HG02970 (cell line): ENCODE results near the gene MROH2A.

Experiments used
- ATAC-seq: cut with Tn5 transposase; IDR thresholded peaks from one replicate; pipeline ENCODE4 v1.9.1; 2021; ENCODE audit warnings: mild to moderate bottlenecking, moderate library complexity, moderate number of reproducible peaks; ENCODE audit not compliant: unreplicated experiment, low FRiP score

MROH2A gene

DNA sequence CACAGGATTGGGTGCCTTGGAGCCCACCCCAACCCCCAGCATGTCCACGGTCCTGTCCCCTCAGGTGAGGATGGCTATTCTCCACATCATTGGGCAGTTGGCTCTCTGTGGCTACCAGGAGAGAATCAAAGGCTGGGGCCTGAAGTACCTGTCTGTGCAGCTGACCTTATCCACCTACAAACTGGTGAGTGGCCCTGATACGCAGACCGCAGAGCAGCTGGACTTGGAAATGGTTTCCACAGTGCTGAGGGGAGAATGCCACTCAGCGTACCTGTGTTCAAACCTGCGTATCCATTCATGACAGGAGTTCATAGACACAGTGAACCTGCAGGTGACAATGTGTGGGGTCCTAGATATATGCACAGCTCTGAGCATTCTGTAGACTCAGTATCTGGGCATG is 21.6 kb downstream of the MROH2A start:
- no peak for ATAC-seq

- no peak for ATAC-seq
Observed at GRCh38 chr2:233800208-233800607, 22.1 kb downstream of the MROH2A start.

DNA sequence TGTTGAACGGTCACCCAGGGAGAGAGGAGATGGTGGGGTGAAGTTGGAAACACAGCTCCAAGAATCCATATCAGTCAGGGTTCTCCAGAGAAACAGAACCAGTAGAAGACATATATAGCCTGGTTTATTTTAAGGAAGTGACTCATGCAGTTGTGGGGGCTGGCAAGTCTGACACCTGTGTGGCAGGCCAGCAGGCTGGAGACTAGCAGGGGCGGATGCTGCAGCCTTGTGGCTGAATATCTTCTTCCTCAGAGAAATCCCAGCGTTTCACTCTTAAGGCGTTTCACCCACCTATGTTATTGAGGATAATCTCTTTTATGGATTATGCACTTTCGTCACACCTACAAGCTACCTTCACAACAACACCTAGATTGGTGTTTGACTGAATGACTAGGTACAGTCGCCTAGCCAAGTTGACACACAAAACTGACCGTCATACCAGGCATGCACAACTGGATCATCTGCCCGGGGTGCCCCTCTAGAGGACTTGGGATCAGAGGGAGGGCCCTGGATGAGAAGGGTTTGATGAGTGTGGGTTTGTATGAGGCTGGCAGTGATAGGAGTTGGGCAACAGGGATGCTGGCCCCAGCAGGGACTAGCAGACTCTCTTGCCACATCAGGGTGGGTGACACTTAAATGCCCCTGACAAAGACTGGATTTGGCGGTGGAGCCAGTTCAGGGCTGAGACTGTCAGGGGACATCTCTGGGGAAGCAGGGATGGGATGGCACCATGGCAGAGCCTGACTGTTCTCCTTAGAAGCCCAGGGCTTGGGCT is 23.4 kb downstream of the MROH2A start:
- no peak for ATAC-seq

DNA sequence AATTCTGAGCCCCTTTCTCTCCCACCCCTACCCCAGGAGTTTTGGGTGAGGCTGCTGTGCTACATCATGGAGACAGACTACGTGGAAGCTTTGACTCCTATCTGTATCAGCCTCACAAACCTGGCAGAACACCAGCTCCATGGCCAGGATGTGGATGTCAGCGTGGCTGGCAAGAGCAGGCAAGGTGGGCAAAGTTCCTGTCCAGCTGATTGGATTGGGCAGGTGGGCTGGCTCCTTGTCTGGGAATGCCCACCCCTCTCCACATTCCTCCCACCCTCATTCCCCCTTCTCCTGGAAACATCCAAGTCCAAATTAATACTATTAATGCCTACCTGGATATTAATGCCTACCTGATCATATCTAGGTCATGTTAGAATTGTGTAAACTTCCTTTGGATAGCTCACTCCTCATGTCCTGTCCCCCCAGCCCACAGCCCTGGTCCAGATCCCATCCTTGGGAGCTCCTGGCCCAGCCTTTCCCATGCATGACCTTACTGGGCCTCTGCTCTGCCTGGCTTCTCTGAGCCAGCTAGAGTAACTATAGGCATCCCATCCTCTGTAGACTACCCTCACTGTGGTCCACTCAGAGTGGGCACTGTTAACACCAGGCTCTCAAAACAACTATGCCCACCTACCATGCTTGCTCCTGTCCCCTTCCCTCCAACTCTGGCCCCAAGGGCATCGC is 24.1 kb downstream of the MROH2A start:
- ATAC-seq, result no peak

- ATAC-seq, result no peak
Observed at GRCh38 chr2:233803292-233803911, 25.3 kb downstream of the MROH2A start.

- ATAC-seq, result no peak
Observed at GRCh38 chr2:233803994-233804393, 25.9 kb downstream of the MROH2A start.

GRCh38 chr2:233807215-233807865 is 29.2 kb downstream of the MROH2A start:
- ATAC-seq, result no peak

- no peak for ATAC-seq
Observed at GRCh38 chr2:233807966-233808935, 30.1 kb downstream of the MROH2A start.

DNA sequence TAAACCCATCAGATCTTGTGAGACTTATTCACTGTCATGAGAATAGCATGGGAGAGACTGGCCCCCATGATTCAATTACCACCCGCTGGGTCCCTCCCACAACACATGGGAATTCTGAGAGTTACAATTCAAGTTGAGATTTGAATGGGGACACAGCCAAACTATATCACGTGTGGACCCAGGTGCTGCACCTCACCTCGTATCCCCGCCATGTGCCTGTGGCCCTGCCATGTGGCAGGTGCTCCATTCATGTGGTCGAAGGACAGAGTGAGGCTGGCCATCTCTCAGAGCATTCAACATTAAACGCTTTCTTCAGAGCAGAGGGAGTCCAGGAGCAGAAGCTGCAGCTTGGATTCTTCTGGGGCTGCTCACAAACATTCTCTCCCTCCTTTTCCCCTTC is 32.3 kb downstream of the MROH2A start:
- no peak for ATAC-seq

DNA sequence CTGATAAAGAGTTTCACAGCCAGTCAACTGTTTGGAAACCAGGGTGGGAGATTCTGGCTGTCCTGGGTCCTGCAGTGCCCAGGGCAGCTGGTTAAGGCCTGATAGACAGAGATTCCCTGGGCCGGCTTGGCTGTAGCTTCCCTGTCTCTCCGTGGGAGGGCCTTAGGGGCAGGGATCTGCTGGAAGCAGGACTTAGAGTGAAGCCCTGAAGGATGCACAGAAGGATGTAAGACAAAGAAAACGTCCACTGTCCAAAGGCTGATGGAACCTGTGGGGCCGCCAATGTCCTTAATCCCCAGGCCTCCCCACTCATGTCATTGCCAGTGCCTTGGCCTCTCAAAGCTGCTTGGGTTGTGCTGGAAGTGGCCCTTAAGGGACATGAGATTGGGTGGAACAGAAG is 33.0 kb downstream of the MROH2A start:
- ATAC-seq, result no peak

DNA sequence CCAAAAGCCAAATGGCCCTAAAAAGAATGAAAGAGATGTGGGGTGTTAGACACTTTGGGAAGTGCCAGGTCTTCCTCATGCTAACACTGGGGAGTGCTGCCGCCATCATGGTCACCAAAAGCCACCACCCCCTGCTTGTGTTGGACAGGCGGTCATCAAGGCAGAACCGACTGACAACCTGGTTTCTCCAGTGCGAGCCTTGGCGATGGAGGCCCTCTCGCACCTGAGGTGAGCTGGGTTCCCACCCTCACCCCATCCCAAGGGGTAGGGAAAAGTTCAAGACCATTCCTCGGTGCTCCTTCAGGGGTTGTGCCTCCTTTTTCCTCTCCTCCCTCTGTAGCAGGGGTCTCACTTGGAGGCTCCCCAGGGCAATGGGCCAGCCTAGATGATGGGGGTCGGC is 33.6 kb downstream of the MROH2A start:
- no peak for ATAC-seq

DNA sequence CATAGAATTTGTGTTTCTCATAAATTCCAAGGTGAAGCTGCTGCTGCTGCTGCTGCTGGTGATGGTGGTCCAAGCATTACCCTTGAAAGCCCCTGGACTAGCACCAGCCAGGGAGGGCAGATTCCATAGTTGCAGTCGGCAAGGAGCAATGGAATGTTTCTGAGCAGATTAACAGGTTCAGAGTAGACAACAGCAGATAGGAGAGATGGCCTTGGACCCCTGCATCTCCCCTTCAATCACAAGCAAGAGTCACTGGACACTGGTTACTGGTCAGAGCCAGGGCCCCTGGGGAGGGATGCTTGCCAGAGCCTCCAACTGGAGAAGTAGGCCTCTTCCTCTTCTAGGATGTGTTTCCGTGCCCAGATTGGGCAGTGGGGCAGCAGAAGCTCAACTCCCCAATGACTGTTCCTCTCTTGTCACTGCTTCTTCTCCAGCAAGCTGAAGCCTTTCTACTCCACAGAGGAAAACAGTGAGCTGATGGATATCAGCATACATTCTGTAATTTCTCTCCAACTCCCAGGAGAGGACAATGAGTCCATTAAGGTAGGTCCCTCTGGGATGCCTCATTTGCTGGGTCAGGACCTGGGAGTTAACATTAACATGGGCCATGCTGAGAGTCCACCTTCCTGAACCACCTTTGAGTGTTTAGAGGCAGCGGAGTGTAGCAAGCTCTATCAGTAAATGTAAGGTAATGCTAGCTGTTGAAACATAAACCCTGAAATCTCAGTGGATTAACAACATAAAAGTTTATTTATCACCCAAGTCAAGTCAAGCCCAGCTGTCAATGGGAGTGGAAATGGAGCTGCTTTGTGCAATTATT is 35.3 kb downstream of the MROH2A start:
- no peak for ATAC-seq

DNA sequence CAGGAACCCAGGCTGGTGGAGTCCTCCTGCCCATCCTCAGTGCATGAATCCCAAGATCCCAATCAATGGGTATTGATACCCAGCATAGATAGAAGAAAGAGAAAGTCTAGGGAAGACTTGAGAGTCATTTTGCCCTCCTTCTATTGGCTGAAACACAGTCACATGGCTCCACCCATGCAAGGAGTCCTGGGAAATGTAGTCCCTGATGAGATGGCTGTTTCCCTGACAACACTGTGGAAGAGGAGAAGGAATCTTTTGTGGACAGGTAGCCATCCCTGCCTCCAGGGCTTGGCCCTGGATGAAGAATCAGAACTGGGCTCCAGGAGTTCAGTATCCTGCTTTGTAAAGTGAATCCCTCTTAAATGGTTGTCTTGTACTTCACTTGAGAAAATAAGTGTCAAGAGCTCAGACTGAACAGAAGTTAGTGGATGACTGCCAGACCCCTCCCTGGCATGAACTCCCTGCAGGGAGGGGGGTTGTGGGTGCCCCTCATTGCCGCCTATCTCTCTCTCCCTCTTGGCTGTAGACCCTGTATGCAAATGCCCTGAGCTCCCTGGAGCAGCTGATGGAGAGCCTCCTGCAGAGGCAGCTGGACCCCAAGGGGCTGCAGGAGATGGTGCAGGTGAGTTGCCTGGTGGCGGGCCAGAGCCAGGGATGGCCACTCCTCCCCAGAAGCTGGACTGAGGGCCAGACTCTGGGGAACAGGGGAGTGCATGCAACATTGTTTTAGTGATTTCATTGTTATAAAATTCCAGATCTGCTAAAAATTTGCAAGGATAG is 36.1 kb downstream of the MROH2A start:
- ATAC-seq, result no peak

GRCh38 chr2:233815861-233816260 is 37.7 kb downstream of the MROH2A start:
- ATAC-seq, result no peak

- no peak for ATAC-seq
Observed at GRCh38 chr2:233816334-233816733, 38.2 kb downstream of the MROH2A start.

GRCh38 chr2:233816771-233817170 is 38.6 kb downstream of the MROH2A start:
- no peak for ATAC-seq

DNA sequence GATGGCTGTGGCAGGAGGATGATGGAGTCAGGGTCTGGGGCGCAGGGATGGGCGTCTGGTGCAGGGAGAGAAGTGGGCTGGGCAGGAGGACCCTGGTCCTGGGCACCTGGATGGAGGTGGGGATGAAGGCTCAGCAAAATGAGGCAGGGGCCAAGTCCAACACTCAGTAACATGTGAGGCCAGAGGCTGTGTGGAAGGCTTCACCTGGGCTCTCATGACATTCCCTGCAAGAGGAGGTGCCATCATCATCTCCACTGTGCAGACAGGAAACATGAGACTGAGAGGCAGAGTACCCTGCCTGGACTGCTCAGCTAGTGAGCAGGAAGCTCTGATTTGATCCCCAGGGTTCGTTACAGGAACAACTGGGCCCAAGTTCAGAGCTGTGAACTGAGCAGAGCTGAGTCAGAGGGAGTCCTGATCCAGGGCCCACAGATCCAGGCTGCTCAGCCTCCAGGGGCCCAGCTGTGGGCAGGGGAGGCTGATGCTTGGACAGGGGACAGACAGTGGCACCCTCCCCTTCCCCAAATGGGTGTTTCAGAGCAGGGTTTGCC is 39.3 kb downstream of the MROH2A start:
- ATAC-seq, result no peak

DNA sequence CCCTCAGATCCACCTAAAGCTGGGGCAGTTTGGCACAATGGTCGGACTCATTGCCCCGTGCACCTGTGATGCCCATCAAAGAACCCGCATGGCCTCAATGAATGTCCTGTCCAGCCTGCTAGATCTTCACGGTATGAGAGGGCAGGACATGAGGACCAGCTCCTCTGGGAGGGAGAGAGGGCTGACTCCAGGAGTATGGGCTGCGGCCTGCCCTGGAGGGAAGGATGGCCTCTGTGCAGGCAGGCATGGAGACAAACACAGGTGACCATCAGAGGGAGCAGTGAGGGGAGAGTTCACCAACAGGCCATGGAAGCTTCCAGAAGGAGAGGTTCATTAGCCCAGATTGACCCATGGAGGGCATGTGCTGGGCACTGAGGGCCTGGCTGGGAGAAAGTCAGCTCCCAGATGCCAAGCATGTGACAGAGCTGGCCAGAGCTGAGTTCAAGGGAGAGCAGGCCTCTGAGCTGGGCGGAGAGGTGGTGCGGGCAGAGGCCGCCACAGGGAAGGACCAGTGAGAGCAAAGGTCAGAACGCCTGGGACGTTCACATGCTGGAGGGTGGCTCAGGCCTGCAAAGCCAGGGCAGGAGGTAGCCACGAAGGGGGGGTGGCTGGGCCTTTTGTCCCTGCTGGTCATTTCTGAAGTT is 40.0 kb downstream of the MROH2A start:
- ATAC-seq, result no peak
